ENCODE results near the gene GRIFIN. TPM values are rescaled to one million over a fixed set of nuclear protein-coding genes. Genes with fewer than 3 reads are reported as not detected.

GRIFIN gene
- total and polyA plus RNA-seq, 10 donors, result not detected

- no peak for DNase-seq
- no peak overlapping the region for H3K27ac ChIP-seq
- no peak for TF ChIP-seq CTCF (IDR thresholded peaks at IDR 0.05 in 8 of 11, conservative IDR thresholded peaks at IDR 0.05 in 3 of 11)
- TF ChIP-seq POLR2A (IDR thresholded peaks at IDR 0.05), result no peak
- TF ChIP-seq POLR2AphosphoS5 (IDR thresholded peaks at IDR 0.05), result no peak
Observed at GRCh38 chr7:2484868-2485267, 8.7 kb upstream of the GRIFIN start.

GRCh38 chr7:2483494-2483893 is 7.3 kb upstream of the GRIFIN start:
- TF ChIP-seq CTCF (IDR thresholded peaks at IDR 0.05 in 8 of 11, conservative IDR thresholded peaks at IDR 0.05 in 3 of 11) (no peak), POLR2AphosphoS5 (IDR thresholded peaks at IDR 0.05) (no peak), POLR2A (IDR thresholded peaks at IDR 0.05) (no peak)
- H3K4me1 ChIP-seq, result peaks cover 0 to 26% (median 3%) of the 10 kb centered on the region in 6 donors
- no peak for DNase-seq
- intact Hi-C loops (cut with DNase I; ENCODE audit: low total_unique reads), result no loop called here
- H3K27me3 ChIP-seq (replicated peaks in 1 of 7), result peaks cover 0 to 33% (median 0%) of the 10 kb centered on the region in 7 donors
- H3K4me3 ChIP-seq, result no peak overlapping the region
- WGBS, 5 donors, result 76 to 84% (median 80%) methylated on average over 5 of the region's 5 CpGs
- peaks cover 0 to 12% (median 10%) of the 10 kb centered on the region in 8 donors for H3K9me3 ChIP-seq
- no peak overlapping the region for H3K27ac ChIP-seq
- no peaks in the 10 kb centered on the region for H3K36me3 ChIP-seq

More at GRCh38 chr7:2484868-2485267, 8.7 kb upstream of the GRIFIN start:
- H3K27me3 ChIP-seq (replicated peaks in 1 of 7), result peaks cover 0 to 23% (median 0%) of the 10 kb centered on the region in 7 donors
- peaks cover 0 to 26% (median 9%) of the 10 kb centered on the region in 6 donors for H3K4me1 ChIP-seq
- H3K36me3 ChIP-seq, result no peaks in the 10 kb centered on the region
- peaks cover 0 to 12% (median 10%) of the 10 kb centered on the region in 8 donors for H3K9me3 ChIP-seq
- 76 to 85% (median 82%) methylated on average over 11 to 12 of the region's 12 CpGs for WGBS, 5 donors
- H3K4me3 ChIP-seq, result no peak overlapping the region
- intact Hi-C loops (cut with DNase I; ENCODE audit: low total_unique reads), result no loop called here

- no peak for DNase-seq
- H3K27me3 ChIP-seq (replicated peaks in 1 of 7), result peaks cover 0 to 33% (median 0%) of the 10 kb centered on the region in 7 donors
- no peak for TF ChIP-seq CTCF (IDR thresholded peaks at IDR 0.05 in 8 of 11, conservative IDR thresholded peaks at IDR 0.05 in 3 of 11)
- no peak for TF ChIP-seq POLR2AphosphoS5 (IDR thresholded peaks at IDR 0.05)
- TF ChIP-seq POLR2A (IDR thresholded peaks at IDR 0.05), result no peak
Observed at GRCh38 chr7:2482725-2483451, 6.7 kb upstream of the GRIFIN start.

GRCh38 chr7:2481195-2481594 is 5.0 kb upstream of the GRIFIN start:
- peaks cover 13 to 34% (median 16%) of the 10 kb centered on the region in 6 donors for H3K4me1 ChIP-seq
- H3K4me3 ChIP-seq, result no peak overlapping the region
- intact Hi-C loops (cut with DNase I; ENCODE audit: low total_unique reads), result no loop called here
- peaks cover 0 to 37% (median 0%) of the 10 kb centered on the region in 7 donors for H3K27me3 ChIP-seq (replicated peaks in 1 of 7)
- TF ChIP-seq POLR2A (IDR thresholded peaks at IDR 0.05), result no peak
- no peak for TF ChIP-seq POLR2AphosphoS5 (IDR thresholded peaks at IDR 0.05)
- TF ChIP-seq CTCF (IDR thresholded peaks at IDR 0.05 in 8 of 11, conservative IDR thresholded peaks at IDR 0.05 in 3 of 11), result no peak
- 80 to 91% (median 84%) methylated on average over 4 of the region's 4 CpGs for WGBS, 5 donors
- DNase-seq, result no peak
- H3K36me3 ChIP-seq, result no peaks in the 10 kb centered on the region
- no peak overlapping the region for H3K27ac ChIP-seq
- H3K9me3 ChIP-seq, result peaks cover 0 to 12% (median 10%) of the 10 kb centered on the region in 8 donors

More at GRCh38 chr7:2482725-2483451, 6.7 kb upstream of the GRIFIN start:
- intact Hi-C loops (cut with DNase I; ENCODE audit: low total_unique reads), result no loop called here
- H3K9me3 ChIP-seq, result peaks cover 0 to 12% (median 10%) of the 10 kb centered on the region in 8 donors
- no peak overlapping the region for H3K4me3 ChIP-seq
- 79 to 93% (median 84%) methylated on average over 10 of the region's 10 CpGs for WGBS, 5 donors
- H3K27ac ChIP-seq, result no peak overlapping the region
- H3K36me3 ChIP-seq, result no peaks in the 10 kb centered on the region
- peaks cover 5 to 26% (median 6%) of the 10 kb centered on the region in 6 donors for H3K4me1 ChIP-seq

All from spleen (tissue), 11 donors.